Measurements from ENCODE around the gene TCEAL9. TPM values are rescaled to one million over a fixed set of nuclear protein-coding genes. Genes with fewer than 3 reads are reported as not detected.

The TCEAL9 gene
- polyA plus RNA-seq, 3 donors = 0.49 to 2.2 (median 0.49) TPM

DNA sequence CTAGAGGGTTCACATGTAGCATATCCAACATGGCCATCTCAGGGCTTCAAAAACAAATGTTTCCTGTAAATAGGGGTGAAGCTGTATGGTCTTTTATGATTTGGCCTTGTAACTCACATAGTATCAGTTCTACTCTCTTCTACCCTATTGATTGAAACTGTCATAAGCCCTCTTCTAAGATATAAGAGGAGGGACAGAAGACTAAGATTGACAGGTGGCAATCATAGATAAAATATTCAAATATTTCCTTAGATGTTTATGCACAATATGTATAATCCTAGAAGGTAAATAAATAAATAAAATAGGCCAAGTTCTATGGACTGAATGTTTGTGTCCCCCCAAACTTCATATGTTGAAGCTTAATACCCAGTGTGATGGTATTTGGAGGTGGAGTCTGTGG, 13.2 kb downstream of the TCEAL9 start:
- intact Hi-C loops (cut with micrococcal nuclease) = no loop called here
- H3K27me3 ChIP-seq (ENCODE audit: control insufficient read depth in 2 of 2, insufficient read depth in 2 of 2, low read length in 2 of 2) = no peaks in the 10 kb centered on the region
- no peaks in the 10 kb centered on the region for H3K4me1 ChIP-seq (ENCODE audit: control insufficient read depth in 1 of 2, insufficient read depth in 2 of 2, low read length in 2 of 2)
- H3K27ac ChIP-seq (ENCODE audit: low read depth in 1 of 2, low read length in 2 of 2) = no peak overlapping the region
- DNase-seq = no peak
- H3K4me3 ChIP-seq (replicated peaks in 1 of 3; ENCODE audit: low read depth in 2 of 3, low read length in 3 of 3) = no peak overlapping the region
- no peaks in the 10 kb centered on the region for H4K20me1 ChIP-seq (ENCODE audit: insufficient read depth, low read length)
- TF ChIP-seq, protein P1, sequence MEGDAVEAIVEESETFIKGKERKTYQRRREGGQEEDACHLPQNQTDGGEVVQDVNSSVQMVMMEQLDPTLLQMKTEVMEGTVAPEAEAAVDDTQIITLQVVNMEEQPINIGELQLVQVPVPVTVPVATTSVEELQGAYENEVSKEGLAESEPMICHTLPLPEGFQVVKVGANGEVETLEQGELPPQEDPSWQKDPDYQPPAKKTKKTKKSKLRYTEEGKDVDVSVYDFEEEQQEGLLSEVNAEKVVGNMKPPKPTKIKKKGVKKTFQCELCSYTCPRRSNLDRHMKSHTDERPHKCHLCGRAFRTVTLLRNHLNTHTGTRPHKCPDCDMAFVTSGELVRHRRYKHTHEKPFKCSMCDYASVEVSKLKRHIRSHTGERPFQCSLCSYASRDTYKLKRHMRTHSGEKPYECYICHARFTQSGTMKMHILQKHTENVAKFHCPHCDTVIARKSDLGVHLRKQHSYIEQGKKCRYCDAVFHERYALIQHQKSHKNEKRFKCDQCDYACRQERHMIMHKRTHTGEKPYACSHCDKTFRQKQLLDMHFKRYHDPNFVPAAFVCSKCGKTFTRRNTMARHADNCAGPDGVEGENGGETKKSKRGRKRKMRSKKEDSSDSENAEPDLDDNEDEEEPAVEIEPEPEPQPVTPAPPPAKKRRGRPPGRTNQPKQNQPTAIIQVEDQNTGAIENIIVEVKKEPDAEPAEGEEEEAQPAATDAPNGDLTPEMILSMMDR (IDR thresholded peaks at IDR 0.05) = no peak
- H3K9ac ChIP-seq (ENCODE audit: insufficient read depth, low read length, poor library complexity, severe bottlenecking) = no peak overlapping the region
- Mint-ChIP-seq H3K4me3 (no peak overlapping the region), H3K4me1 (peaks cover 12% of the 10 kb centered on the region), H3K27me3 (ENCODE audit: low read depth in 3 of 3) (peaks cover 0 to 3% (median 0%) of the 10 kb centered on the region in 3 donors), H3K9me3 (no peaks in the 10 kb centered on the region), H3K36me3 (no peaks in the 10 kb centered on the region), H3K27ac (no peak overlapping the region)
- H3K36me3 ChIP-seq (replicated peaks in 1 of 2; ENCODE audit: control insufficient read depth in 1 of 2, insufficient read depth in 2 of 2, low read length in 2 of 2) = no peaks in the 10 kb centered on the region
- H3K9me3 ChIP-seq (replicated peaks in 1 of 2; ENCODE audit: control insufficient read depth in 1 of 2, insufficient read depth in 1 of 2, low read length in 2 of 2) = no peaks in the 10 kb centered on the region
- no peak overlapping the region for H2AFZ ChIP-seq (ENCODE audit: insufficient read depth, low read depth, low read length, poor library complexity, severe bottlenecking)
- no peak overlapping the region for H3K4me2 ChIP-seq (replicated peaks; ENCODE audit: extremely low read depth, low read length, poor library complexity, severe bottlenecking)
- H3K79me2 ChIP-seq (ENCODE audit: insufficient read depth, low read length) = no peaks in the 10 kb centered on the region

GRCh38 chrX:103372886-103373285, 16.6 kb downstream of the TCEAL9 start:
- H4K20me1 ChIP-seq (ENCODE audit: insufficient read depth, low read length) = no peaks in the 10 kb centered on the region
- no peaks in the 10 kb centered on the region for H3K27me3 ChIP-seq (ENCODE audit: control insufficient read depth in 2 of 2, insufficient read depth in 2 of 2, low read length in 2 of 2)
- no peak overlapping the region for H2AFZ ChIP-seq (ENCODE audit: insufficient read depth, low read depth, low read length, poor library complexity, severe bottlenecking)
- H3K9me3 Mint-ChIP-seq = peaks cover 0 to 3% (median 0%) of the 10 kb centered on the region in 7 donors
- H3K4me3 ChIP-seq (replicated peaks in 1 of 3; ENCODE audit: low read depth in 2 of 3, low read length in 3 of 3) = no peak overlapping the region
- no peak overlapping the region for H3K9ac ChIP-seq (ENCODE audit: insufficient read depth, low read length, poor library complexity, severe bottlenecking)
- no peaks in the 10 kb centered on the region for H3K79me2 ChIP-seq (ENCODE audit: insufficient read depth, low read length)
- no peaks in the 10 kb centered on the region for H3K36me3 ChIP-seq (replicated peaks in 1 of 2; ENCODE audit: control insufficient read depth in 1 of 2, insufficient read depth in 2 of 2, low read length in 2 of 2)
- peaks cover 2 to 7% (median 6%) of the 10 kb centered on the region in 3 donors for H3K27me3 Mint-ChIP-seq (ENCODE audit: low read depth in 3 of 3)
- H3K36me3 Mint-ChIP-seq = no peaks in the 10 kb centered on the region
- H3K9me3 ChIP-seq (replicated peaks in 1 of 2; ENCODE audit: control insufficient read depth in 1 of 2, insufficient read depth in 1 of 2, low read length in 2 of 2) = no peaks in the 10 kb centered on the region
- no peak for DNase-seq
- peaks cover 12% of the 10 kb centered on the region for H3K4me1 Mint-ChIP-seq
- H3K27ac ChIP-seq (ENCODE audit: low read depth in 1 of 2, low read length in 2 of 2) = no peak overlapping the region
- intact Hi-C loops (cut with micrococcal nuclease) = no loop called here
- H3K4me3 Mint-ChIP-seq = no peak overlapping the region
- TF ChIP-seq, protein P1 (IDR thresholded peaks at IDR 0.05) = no peak
- no CpG with 5 or more reads among the region's 2 CpGs for WGBS (ENCODE audit: insufficient coverage)
- H3K4me2 ChIP-seq (replicated peaks; ENCODE audit: extremely low read depth, low read length, poor library complexity, severe bottlenecking) = no peak overlapping the region
- peaks cover 3 to 8% of the 10 kb centered on the region in 2 donors for H3K4me1 ChIP-seq (ENCODE audit: control insufficient read depth in 1 of 2, insufficient read depth in 2 of 2, low read length in 2 of 2)
- H3K27ac Mint-ChIP-seq = no peak overlapping the region
